ENCODE results near the gene ETNK1.

DNA sequence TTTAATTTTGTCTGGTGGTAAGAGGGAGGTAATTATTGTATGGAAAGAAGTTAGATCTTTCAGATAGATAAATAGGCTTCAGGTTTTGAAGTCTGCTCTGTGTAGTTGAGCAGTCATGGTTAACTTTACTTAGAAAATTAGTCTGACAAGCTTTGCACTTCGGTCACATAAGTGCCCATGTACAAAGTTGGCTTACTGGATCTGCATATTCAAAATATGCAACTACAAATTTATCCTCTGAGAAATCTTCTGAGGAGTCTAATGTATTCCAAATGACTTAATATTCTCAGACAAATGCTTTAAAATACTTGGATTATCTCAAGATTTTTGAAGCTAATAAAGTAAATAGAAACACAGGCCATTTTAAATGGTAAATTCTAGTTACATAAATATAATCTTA lies 61.2 kb downstream of the ETNK1 start:
- TF ChIP-seq, protein P1, sequence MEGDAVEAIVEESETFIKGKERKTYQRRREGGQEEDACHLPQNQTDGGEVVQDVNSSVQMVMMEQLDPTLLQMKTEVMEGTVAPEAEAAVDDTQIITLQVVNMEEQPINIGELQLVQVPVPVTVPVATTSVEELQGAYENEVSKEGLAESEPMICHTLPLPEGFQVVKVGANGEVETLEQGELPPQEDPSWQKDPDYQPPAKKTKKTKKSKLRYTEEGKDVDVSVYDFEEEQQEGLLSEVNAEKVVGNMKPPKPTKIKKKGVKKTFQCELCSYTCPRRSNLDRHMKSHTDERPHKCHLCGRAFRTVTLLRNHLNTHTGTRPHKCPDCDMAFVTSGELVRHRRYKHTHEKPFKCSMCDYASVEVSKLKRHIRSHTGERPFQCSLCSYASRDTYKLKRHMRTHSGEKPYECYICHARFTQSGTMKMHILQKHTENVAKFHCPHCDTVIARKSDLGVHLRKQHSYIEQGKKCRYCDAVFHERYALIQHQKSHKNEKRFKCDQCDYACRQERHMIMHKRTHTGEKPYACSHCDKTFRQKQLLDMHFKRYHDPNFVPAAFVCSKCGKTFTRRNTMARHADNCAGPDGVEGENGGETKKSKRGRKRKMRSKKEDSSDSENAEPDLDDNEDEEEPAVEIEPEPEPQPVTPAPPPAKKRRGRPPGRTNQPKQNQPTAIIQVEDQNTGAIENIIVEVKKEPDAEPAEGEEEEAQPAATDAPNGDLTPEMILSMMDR (IDR thresholded peaks at IDR 0.05; ENCODE audit: low read depth, low read length), result no peak
- TF ChIP-seq POLR2A (IDR thresholded peaks at IDR 0.05; ENCODE audit: extremely low read depth, insufficient read length), result no peak
- TF ChIP-seq, protein P2, sequence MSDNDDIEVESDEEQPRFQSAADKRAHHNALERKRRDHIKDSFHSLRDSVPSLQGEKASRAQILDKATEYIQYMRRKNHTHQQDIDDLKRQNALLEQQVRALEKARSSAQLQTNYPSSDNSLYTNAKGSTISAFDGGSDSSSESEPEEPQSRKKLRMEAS (IDR thresholded peaks at IDR 0.05; ENCODE audit: low read depth, low read length), result no peak

All from NB4 (cell line).